ENCODE data around the gene SEC62.

The SEC62 gene

DNA sequence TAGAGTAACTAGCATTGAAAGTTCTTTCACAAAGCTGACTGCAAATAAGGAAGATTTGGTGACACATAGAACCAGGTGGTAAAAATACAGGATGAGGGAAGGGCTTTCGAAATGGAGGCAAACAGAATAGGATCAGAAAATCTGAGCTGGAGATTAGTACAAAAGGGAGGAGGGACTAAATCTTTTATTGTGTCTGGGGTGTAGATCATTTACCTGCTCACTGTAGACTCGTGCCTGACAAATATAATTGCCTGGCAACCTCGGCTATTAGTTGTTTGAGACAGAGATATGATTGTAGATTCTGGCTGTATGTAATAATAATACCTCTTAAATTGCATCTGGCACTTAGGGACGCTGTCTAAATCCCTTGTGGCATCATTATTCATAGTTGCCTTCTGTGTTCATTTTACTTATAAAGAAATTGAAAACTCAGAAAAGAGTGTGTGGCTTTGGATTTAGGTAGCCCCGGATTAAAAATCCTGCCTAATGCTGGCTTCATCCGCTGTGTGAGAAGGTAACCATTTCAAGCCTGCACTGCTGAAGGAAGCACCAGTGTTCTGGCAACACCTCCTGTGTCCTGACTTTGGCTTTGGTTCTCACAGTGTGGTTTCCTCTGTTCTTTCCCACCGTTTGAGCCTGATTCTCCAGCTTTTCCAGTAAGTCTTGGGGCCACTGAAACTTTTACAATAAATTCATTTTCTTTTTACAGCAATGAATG is 46.2 kb downstream of the SEC62 start:
- no peak for DNase-seq

DNA sequence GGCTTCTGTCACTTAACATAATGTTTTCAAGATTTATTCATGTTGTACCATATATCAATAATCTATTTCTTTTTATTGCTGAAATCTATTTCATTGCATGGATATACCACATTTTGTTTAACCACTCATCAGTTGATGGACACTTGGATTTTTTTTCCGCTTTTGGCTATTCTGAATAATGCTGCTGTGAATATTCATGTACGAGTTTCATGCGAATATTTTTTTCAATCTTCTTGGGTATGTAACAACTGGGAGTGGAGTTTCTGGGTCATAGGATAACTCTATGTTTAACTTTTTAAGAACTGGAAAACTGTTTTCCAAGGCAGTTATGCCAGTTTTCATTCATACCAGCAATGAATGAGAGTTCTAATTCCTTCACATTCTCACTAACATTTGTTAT is 49.5 kb downstream of the SEC62 start:
- DNase-seq: no peak

DNA sequence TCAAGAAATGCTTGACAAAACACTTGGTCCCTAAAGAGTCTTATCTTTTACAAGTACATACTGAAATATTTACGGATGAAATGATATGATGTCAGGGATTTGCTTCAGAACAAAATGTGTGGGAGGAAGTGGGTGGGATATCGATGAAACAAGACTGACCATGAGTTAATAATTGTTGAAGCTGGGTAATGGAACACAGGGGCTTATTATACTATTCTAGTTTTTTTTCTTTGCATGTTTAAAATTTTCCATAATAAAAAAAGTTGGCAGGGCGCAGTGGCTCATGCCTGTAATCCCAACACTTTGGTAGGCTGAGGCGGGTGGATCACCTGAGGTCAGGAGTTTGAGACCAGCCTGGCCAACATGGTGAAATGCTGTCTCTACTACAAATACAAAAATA is 52.7 kb downstream of the SEC62 start:
- DNase-seq: peak; percentile 7

DNA sequence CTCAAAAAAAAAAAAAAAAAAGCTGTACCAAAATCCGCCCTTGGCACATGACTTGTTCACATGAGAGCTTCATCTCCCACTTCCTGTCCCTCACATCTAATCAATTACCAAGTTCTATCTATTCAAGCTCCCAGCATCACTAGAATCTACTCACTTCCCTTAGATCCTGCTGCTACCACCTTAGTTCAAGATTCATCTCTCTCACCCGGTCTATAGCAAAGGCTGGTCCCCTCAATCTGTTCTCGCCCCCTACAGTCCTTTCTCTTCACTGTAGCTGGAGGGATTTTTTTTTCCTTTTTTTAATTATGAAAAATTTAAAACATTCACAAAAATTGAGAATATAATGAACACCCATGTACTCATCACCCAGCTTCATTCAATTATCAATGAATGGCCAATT is 54.5 kb downstream of the SEC62 start:
- no peak for DNase-seq

DNA sequence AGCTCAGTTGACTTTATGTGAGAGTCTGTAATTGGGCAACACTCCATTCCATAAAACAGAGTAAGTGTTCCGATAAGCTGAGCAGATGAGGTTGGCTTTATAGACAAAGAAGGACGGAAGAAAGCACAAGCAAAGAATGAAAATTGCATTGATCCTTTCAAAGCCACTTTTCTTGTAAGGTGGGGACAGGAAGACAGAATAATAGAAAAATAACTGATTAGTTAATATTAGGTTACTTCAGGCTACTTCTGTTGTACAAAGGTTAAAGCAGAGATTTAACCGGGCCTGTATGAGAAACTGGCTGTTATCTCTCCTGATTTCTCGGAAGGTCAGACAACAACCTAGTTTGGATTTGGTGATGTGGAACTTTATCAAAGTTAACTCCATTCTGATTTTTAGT is 55.7 kb downstream of the SEC62 start:
- no peak for DNase-seq

DNA sequence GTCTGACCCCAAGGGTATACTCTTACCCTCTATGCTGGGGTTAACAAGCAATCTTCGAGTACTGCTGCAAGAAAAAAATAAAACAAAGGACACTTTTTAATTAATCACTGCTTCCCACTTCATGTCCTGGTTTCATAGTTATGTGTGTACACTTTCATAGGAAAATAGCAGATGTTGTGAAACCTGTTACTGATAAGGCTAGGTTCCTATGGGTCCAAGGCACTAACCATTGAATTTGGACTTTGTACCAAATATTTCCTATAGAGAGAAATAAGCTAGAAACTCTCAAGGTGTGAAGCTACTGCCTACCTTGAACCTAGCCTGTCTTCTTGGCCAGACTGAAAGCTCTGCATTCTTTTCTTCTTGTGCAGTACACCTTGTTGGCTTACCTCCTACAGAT is 56.6 kb downstream of the SEC62 start:
- DNase-seq: no peak

DNA sequence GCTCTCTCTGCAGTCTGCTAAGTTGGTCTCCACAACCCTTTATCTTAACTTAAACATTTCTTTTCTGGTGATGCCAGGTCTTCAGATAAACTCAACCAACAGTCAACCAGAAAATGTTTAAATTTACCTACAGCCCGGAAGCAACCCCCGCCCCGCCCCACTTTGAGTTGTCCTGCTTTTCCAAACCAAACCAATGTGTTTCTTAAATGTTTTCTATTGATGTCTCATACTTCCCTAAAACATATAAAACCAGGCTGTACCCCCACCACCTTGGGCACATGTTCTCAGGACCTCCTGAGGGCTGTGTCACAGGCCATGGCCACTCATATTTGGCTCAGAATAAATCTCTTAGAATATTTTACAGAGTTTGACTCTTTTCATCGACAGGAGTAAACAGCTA is 58.0 kb downstream of the SEC62 start:
- DNase-seq: no peak

DNA sequence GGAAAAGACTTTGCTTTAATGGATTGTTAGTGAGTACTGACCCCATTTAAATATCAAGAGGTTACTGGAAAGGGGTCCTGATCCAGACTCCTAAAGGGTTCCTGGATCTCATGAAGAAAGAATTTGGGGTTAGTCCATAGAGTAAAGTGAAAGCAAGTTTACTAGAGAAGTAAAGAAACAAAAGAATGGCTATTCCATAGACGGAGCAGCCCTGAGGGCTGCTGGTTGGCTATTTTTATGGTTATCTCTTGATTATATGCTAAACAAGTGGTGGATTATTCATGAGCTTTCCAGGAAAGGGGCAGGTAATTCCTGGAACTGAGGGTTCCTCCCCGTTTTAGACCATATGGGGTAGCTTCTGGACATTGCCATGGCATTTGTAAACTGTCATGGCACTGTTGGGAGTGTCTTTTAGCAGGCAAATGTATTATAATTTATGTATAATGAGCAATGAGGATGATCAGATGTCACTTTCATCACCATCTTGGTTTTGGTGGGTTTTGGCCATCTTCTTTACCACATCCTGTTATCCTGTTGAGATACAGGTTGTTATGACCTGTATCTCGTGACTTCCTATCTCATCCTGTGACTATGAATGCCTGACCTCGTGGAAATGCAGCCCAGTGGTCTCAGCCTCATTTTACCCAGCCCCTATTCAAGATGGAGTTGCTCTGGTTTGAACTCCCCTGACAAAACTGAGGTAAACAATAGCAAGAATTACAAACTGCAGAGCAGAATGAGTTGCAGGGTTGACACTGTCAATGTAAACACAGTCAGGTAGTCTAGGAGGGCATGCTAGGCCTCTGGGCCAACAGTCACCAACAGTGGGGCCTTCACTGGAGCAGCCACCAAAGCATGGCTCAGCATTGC is 60.9 kb downstream of the SEC62 start:
- DNase-seq: no peak

DNA sequence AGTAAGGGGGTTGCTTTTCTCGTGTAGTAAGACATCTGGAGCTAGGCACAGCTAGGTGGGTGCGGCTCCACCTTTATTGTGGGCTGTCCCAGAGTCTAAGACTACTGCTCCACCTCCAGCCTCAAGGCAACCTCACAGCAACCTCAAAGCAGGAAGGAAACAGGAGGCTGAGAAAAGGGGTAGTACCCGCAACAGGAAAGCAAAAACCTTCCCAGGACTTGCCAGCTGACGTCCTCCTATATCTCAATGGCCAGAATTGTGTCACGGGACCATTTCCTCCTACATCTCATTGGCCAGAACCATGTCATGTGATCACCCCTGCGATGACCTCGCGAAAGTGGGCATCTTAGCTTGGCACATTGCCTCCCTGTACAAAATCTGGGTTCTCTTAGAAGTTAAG is 66.9 kb downstream of the SEC62 start:
- no peak for DNase-seq

DNA sequence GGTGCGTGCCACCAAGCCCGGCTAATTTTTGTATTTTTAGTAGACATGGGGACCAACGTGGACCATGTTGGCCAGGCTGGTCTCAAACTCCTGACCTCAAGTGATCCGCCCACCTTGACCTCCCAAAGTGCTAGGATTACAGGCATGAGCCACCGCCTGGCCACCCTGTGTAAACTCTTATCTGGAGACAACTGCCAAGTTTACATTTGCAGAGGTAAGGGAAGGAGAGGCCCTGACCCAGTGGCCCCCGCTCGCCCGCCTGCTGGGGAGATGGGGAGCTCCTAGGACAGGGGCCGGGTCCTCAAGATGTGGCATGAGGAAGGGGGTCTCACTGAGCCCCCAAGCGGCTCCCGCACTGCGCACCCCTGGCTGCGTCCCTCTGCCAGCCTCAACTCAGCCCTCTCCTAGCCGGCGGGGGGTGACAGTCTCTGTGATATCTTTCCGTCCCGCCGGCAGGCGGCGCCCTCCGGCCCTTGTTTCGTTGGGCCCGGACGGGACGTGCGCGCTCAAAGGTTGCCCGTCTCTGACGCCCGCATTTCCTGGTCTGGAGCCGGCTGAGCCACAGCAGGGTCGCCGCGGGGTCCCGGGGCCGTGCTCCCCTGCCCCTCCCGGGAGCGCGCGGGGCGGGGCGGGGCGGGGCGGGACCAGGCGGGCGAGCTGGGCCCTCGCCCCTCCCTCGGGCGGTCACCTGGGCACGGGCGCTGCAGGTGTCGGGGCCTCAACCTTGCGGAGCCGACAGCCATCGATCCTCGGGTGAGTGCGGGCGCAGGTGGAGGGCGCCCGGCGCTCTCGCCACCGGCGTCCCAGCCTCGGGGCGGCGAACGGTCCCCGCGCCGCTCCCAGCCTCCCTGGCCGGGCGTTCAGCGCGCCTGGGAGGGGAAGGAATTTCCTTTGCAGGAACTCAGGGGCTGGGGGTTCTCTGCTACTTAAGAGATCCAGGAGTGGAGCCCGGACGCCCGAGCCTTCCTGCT is 71.1 kb downstream of the SEC62 start, which contains the start of gene GPR160:
Gene GPR160 (plus strand): TSS at position 533 of the 971 bp plus-strand sequence. CDS start 45,978 bp downstream, outside the sequence.
- DNase-seq: peak; percentile 78

DNA sequence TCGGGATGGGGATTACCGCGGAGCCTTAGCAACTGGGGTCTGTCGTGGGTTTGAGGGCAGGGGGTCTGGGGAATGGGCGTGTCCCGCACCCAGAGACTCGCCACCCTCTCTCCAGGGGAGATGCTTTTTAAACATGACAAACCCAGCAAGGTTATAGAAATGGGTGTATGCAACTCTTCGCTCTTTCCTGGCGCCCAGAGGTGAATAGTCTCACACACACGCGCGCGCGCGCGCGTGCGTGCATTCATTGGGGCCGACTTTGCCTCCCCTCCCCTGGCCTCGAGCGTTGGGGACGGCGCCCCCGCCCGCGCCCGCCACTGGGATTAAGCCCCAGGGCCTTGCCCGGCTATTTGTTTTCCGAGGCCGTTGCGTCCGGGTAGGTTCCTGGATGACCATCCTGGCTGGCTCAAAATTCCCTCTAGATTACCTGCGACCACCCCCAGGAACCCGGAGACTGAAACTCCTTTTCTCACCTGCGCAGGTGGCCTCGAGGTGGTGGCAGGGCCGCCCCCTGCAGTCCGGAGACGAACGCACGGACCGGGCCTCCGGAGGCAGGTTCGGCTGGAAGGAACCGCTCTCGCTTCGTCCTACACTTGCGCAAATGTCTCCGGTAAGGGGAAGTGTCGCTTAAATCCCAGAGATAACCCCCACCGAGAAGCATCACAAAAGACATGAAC is 72.0 kb downstream of the SEC62 start:
- DNase-seq: no peak

DNA sequence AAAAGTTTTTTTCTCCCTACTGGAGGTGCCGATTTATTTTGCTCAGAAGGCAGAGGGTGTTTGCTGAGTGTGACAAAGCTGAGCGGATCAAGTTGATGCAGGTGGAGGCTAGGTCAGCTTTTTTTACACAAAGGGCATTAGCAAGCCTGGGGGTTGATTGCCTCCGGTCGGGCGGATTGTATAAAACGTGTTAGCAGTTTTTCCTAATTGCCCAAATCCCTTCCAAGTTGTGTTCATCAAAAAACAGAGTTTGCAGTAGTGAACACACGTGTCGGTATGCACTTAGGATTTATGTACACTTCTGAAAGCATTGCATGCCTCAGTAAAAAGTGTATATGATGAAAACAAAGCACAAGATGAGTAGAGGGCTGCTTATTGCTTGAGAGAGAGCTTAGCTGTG is 73.8 kb downstream of the SEC62 start:
- DNase-seq: peak; percentile 25

DNA sequence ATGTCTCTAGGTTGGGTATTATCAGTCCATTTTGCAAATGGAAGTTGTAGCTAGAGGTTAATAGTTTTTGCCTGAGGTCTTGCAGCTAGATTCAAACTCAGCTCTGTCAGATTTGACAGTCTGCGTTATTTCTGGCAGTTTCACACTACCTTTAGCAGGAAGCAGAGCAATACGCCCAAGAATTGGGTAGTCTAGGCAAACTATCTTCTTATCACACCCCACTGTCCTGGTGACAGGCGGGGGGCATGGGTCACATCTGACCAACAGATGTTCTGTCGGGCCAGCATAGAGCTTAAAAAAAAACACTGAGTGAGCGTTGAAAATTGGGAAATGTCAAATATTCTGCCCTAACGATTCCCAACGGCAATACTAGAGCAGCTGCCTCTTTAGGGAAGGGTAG is 76.9 kb downstream of the SEC62 start:
- DNase-seq: no peak

DNA sequence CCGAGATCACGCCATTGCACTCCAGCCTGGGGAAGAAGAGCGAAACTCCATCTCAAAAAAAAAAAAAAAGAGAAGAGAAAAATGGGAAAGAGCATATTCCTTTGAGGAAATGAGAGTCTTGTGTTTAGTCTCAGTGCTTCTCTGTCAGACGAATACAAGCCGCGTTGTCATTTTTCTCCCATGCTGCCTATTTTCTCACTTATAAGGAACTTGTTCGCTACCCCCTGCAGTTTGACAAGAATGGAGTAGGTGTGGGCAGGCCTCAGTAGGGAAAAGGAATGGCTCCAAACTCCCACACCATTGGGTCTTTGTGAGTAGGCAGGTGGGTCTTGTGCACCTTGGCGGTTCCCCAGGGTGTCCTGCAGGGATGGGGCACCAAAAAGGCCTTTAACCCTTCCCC is 77.7 kb downstream of the SEC62 start:
- no peak for DNase-seq

DNA sequence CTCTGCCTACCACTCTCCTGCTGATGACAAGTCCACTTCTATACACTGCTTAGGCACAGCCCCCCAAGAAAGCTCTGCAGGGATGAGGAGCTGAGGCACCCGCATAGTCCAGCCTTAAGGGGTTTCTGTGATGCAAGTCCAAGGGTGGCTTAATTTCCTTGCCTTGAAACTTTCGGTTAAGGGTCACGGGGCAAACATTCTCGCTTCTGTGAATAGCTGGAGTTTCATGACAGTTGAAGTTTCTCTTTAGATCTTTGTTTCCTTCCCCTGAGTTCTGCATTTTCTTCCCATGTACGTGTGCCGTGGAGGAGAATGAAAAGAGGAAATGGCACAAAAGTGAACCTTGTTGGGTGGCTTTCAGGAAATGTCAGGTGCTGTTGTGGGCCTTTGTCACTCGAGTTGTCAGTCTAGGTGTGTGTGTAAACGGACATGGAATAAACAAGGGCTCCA is 78.2 kb downstream of the SEC62 start:
- DNase-seq: no peak

DNA sequence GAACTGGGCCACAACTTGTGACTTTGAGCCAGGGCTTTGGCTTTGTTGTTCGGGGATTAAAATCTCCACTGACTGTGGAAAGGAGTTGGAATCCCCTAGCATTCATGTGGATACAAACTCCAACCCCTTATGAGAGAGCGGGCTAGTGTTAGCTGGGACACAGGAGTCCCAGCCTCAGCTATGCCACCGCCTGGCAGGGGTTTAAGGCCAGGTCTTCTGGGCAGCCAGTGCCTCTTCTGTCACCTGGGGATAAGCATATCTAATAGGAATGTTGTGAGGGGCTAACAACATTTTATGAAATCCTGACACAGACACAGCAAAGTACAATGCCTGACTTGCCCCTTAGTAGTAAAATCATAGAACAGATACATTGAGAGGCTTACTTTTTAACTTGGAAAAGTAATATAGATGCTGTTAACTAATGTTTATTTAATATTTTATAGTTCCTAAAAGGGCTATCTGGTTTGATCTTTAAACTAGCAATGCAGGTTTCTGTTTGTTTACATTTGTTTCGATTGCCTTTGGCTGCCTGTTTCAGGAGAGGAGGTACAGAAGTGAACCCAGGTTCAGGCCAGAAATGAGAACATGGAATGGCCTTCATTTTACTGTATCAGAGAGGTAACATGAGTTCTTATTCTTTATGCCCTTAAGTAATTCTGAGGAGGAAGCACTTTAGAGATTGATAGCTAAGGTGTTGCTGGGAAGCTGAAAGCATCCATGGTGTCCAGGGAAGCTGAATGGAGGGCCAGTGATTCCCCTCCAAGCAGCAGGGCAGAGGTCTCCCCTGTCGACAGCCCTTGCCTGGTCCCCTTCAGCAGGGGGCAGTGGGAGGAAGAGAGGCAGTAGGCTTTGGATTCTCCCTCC is 79.9 kb downstream of the SEC62 start:
- no peak for DNase-seq

DNA sequence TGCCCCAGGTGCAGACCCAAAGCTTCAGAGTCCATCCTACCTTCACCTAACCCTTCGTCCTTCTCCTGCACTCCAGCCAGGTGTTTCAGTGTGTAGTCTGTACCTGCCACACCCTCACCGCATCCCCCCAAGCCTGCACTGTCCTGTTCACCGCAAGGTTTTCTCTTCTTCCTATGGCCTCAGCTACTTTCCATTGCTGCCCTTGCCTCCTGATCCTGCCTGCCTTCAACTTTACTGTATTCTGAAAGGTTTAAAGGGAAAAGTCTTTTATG is 80.5 kb downstream of the SEC62 start:
- DNase-seq: no peak
